Colonic mucosa (tissue), 4 donors: ENCODE data around the gene RNASEH2B. TPM values are rescaled to one million over a fixed set of nuclear protein-coding genes. Genes with fewer than 3 reads are reported as not detected.

ENCODE experiments used
- DNase-seq: peaks from one replicate; pipeline ENCODE4 v3.0.0-alpha.2; 2020
- H3K27ac ChIP-seq: fragments of 200-600 bp; one replicate; pipeline ENCODE4 v1.8.0; 2021
- H3K27me3 ChIP-seq: fragments of 200-600 bp; one replicate; pipeline ENCODE4 v1.8.0; 2021
- H3K36me3 ChIP-seq: fragments of 200-600 bp; one replicate; pipeline ENCODE4 v1.8.0; 2021
- H3K4me1 ChIP-seq: fragments of 200-600 bp; one replicate; pipeline ENCODE4 v1.8.0; 2021; ENCODE audit warnings: mild to moderate bottlenecking
- H3K4me3 ChIP-seq: fragments of 200-600 bp; one replicate; pipeline ENCODE4 v1.8.0; 2021
- H3K9ac ChIP-seq, 2 donors: one replicate each; pipeline ENCODE4 v1.7.0; 2013; ENCODE audit warnings: control low read depth in 2 of 2, low read depth in 2 of 2, low read length in 2 of 2
- H3K9me3 ChIP-seq: fragments of 200-600 bp; one replicate; pipeline ENCODE4 v1.8.0; 2021
- CTCF ChIP-seq: fragments of 200-600 bp; IDR thresholded peaks from one replicate; pipeline ENCODE4 v1.8.0; 2022; ENCODE audit warnings: antibody characterized with exemption, mild to moderate bottlenecking
- intact Hi-C: fragments of 100-400 bp; cut with DNase I; formaldehyde crosslinking; loops from one replicate; pipeline ENCODE4 v1.14.1; 2022
- total RNA-seq, 2 donors: library from RNA; stranded (reverse); fragmentation: NEBNext Ultra II Directional in 1 of 2; extraction: Animal tissue kit (Norgen Biotek cat#: 25700) in 1 of 2; gene quantifications; one replicate each; pipeline ENCODE4 v1.2.1, GENCODE V29; 2021
- donor health status: healthy.
- donor health status: DM: no; HTN: no; CAD: no.
- donor health status: DM: no; HTN: no; CAD: no.

Gene RNASEH2B
- total RNA-seq: 10 to 100 TPM; 22.1 to 30.1 TPM

GRCh38 chr13:50909605-50910484, at the start of gene RNASEH2B:
Gene RNASEH2B (plus strand): TSS chr13:50909791. CDS start chr13:50910077, 286 bp downstream.
- Histone ChIP-seq H3K27me3 (no peaks in the 10 kb centered on the region), H3K9ac (peak within 1 kb of the TSS; percentile 86 to 92), H3K4me1 (no peaks in the 10 kb centered on the region), H3K9me3 (no peaks in the 10 kb centered on the region), H3K4me3 (peak within 1 kb of the TSS; percentile 73), H3K27ac (peak within 1 kb of the TSS; percentile 86), H3K36me3 (no peaks in the 10 kb centered on the region)
- DNase-seq: peak; percentile 67
- intact Hi-C loops: loop anchor here (5.0 to 10.0 kb wide), 2 partner anchors 105 to 933 kb away; no protein-coding TSS in a partner anchor
- no peak for TF ChIP-seq CTCF

GRCh38 chr13:50864492-50864891, 45.1 kb upstream of the RNASEH2B start:
- peaks cover 4% of the 10 kb centered on the region for H3K9me3 ChIP-seq
- no peak for TF ChIP-seq CTCF
- intact Hi-C loops: no loop called here
- H3K9ac ChIP-seq: no peak overlapping the region
- H3K4me3 ChIP-seq: no peak overlapping the region
- no peaks in the 10 kb centered on the region for H3K36me3 ChIP-seq
- H3K27me3 ChIP-seq: no peaks in the 10 kb centered on the region
- H3K4me1 ChIP-seq: no peaks in the 10 kb centered on the region
- no peak for DNase-seq
- no peak overlapping the region for H3K27ac ChIP-seq

- no peak overlapping the region for H3K4me3 ChIP-seq
- H3K36me3 ChIP-seq: no peaks in the 10 kb centered on the region
- no peak for TF ChIP-seq CTCF
- DNase-seq: no peak
- H3K27me3 ChIP-seq: no peaks in the 10 kb centered on the region
- no peak overlapping the region for H3K27ac ChIP-seq
- H3K9ac ChIP-seq: no peak overlapping the region
- intact Hi-C loops: no loop called here
- no peaks in the 10 kb centered on the region for H3K4me1 ChIP-seq
- peaks cover 4% of the 10 kb centered on the region for H3K9me3 ChIP-seq
These were observed 42.6 kb upstream of the RNASEH2B start for GRCh38 chr13:50866817-50867636.

- Histone ChIP-seq H3K4me3 (no peak overlapping the region), H3K4me1 (no peaks in the 10 kb centered on the region), H3K9me3 (peaks cover 4% of the 10 kb centered on the region), H3K36me3 (no peaks in the 10 kb centered on the region), H3K27ac (no peak overlapping the region), H3K9ac (no peak overlapping the region), H3K27me3 (no peaks in the 10 kb centered on the region)
- no peak for TF ChIP-seq CTCF
- intact Hi-C loops: no loop called here
- DNase-seq: no peak
These were observed 42.0 kb upstream of the RNASEH2B start for GRCh38 chr13:50867637-50867945.

- no peak overlapping the region for H3K9ac ChIP-seq
- no peak overlapping the region for H3K27ac ChIP-seq
- DNase-seq: no peak
- no peaks in the 10 kb centered on the region for H3K27me3 ChIP-seq
- TF ChIP-seq CTCF: no peak
- H3K4me3 ChIP-seq: no peak overlapping the region
- intact Hi-C loops: no loop called here
- no peaks in the 10 kb centered on the region for H3K9me3 ChIP-seq
- no peaks in the 10 kb centered on the region for H3K4me1 ChIP-seq
- H3K36me3 ChIP-seq: no peaks in the 10 kb centered on the region
These were observed 38.2 kb upstream of the RNASEH2B start for GRCh38 chr13:50871405-50871804.
